HFFc6 (cell line): Measurements from ENCODE around the gene NLRP3. TPM values are rescaled to one million over a fixed set of nuclear protein-coding genes. Genes with fewer than 3 reads are reported as not detected.

Experiments used
- DNase-seq: peaks from one replicate; pipeline ENCODE4 v3.0.0-alpha.2; 2018
- H3K27ac Mint-ChIP-seq: 2 replicates; pipeline ENCODE4 v1.8.0; 2020; ENCODE audit warnings: mild to moderate bottlenecking, mixed read lengths
- H3K27me3 Mint-ChIP-seq: 2 replicates; pipeline ENCODE4 v1.8.0; 2021; ENCODE audit warnings: mild to moderate bottlenecking, moderate library complexity, mixed read lengths; ENCODE audit not compliant: insufficient read depth
- H3K36me3 Mint-ChIP-seq: 2 replicates; pipeline ENCODE4 v1.8.0; 2021; ENCODE audit warnings: low read depth, mixed read lengths
- H3K4me1 Mint-ChIP-seq: 2 replicates; pipeline ENCODE4 v1.8.0; 2020; ENCODE audit warnings: low read depth, mixed read lengths
- H3K4me3 Mint-ChIP-seq: 2 replicates; pipeline ENCODE4 v1.8.0; 2020; ENCODE audit warnings: mild to moderate bottlenecking, moderate library complexity, mixed read lengths
- H3K9me3 Mint-ChIP-seq: 2 replicates; pipeline ENCODE4 v1.8.0; 2020; ENCODE audit warnings: mild to moderate bottlenecking, mixed read lengths
- total RNA-seq, 6 experiments: library from RNA; stranded (reverse); fragmentation: NEBNext Ultra II Directional; extraction: Animal tissue kit (Norgen Biotek cat#: 25700); gene quantifications; 2 replicates in 1 of 6; 3 replicates in 5 of 6; pipeline ENCODE4 v1.2.3, GENCODE V29; 2021
- TF ChIP-seq, protein P1 (sequence below): fragments of 200-600 bp; sonication (generic); IDR thresholded peaks from 2 replicates; pipeline ENCODE4 v1.5.0; 2021; ENCODE audit warnings: antibody characterized with exemption, mild to moderate bottlenecking

The NLRP3 gene
- total RNA-seq, 6 experiments from 2014 or later: 0.33 to 5.2 (median 4.3) TPM

GRCh38 chr1:247448107-247448791 lies 32.3 kb downstream of the NLRP3 start:
- peak overlapping the region; percentile 81 for H3K27ac Mint-ChIP-seq
- H3K27me3 Mint-ChIP-seq: no peaks in the 10 kb centered on the region; the same call in 1 of the 2 replicates
- peak; percentile 23 for DNase-seq
- H3K4me1 Mint-ChIP-seq: peaks cover 69% of the 10 kb centered on the region; the same call in 1 of the 2 replicates
- H3K36me3 Mint-ChIP-seq: peaks cover 22% of the 10 kb centered on the region; the same call in 1 of the 2 replicates
- H3K9me3 Mint-ChIP-seq: no peaks in the 10 kb centered on the region; the same call in 1 of the 2 replicates
- TF ChIP-seq, protein P1, sequence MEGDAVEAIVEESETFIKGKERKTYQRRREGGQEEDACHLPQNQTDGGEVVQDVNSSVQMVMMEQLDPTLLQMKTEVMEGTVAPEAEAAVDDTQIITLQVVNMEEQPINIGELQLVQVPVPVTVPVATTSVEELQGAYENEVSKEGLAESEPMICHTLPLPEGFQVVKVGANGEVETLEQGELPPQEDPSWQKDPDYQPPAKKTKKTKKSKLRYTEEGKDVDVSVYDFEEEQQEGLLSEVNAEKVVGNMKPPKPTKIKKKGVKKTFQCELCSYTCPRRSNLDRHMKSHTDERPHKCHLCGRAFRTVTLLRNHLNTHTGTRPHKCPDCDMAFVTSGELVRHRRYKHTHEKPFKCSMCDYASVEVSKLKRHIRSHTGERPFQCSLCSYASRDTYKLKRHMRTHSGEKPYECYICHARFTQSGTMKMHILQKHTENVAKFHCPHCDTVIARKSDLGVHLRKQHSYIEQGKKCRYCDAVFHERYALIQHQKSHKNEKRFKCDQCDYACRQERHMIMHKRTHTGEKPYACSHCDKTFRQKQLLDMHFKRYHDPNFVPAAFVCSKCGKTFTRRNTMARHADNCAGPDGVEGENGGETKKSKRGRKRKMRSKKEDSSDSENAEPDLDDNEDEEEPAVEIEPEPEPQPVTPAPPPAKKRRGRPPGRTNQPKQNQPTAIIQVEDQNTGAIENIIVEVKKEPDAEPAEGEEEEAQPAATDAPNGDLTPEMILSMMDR: no peak
- H3K4me3 Mint-ChIP-seq: peak overlapping the region; percentile 84

DNA sequence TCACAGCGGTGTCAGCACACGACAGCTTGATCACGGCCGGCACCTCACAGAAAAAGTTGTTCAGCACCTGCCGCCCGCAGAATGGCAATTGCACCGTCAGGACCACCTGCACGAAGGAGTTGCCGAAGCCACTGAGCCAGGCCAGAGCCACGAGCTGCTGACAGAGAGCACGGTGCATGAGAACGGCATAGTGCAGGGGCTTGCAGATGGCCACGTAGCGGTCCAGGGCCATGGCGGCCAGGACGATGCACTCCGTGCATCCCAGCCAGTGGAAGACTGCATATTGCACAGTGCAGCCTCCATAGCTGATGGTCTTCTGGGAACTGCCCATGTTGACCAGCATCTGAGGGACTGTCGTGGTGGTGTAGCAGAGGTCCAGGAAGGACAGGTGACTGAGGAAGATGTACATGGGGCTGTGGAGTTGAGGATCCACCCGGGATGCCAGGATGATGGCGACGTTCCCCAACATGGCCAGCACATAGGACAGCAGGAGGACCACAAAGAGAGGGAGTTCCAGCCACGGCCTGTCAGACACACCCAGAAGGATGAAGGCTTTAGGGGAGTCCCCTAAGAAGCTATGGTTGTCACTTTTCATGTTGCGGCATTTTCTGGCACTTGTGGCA lies 35.5 kb downstream of the NLRP3 start:
- TF ChIP-seq, protein P1: no peak
- H3K9me3 Mint-ChIP-seq: no peaks in the 10 kb centered on the region
- peaks cover 7% of the 10 kb centered on the region; the same call in 1 of the 2 replicates for H3K36me3 Mint-ChIP-seq
- H3K27ac Mint-ChIP-seq: no peak overlapping the region
- no peak overlapping the region for H3K4me3 Mint-ChIP-seq
- peaks cover 60% of the 10 kb centered on the region; the same call in 1 of the 2 replicates for H3K4me1 Mint-ChIP-seq
- H3K27me3 Mint-ChIP-seq: peaks cover 5% of the 10 kb centered on the region
- DNase-seq: no peak

- Mint-ChIP-seq H3K9me3 (no peaks in the 10 kb centered on the region), H3K4me1 (peaks cover 60% of the 10 kb centered on the region; the same call in 1 of the 2 replicates), H3K36me3 (0 out of 2 replicates have a peak, but pooled peaks cover under 1% of the 10 kb centered on the region), H3K27me3 (peaks cover 5% of the 10 kb centered on the region), H3K27ac (no peak overlapping the region), H3K4me3 (no peak overlapping the region)
- no peak for DNase-seq
- TF ChIP-seq, protein P1: no peak
These were observed 36.6 kb downstream of the NLRP3 start for GRCh38 chr1:247452447-247453039.

DNA sequence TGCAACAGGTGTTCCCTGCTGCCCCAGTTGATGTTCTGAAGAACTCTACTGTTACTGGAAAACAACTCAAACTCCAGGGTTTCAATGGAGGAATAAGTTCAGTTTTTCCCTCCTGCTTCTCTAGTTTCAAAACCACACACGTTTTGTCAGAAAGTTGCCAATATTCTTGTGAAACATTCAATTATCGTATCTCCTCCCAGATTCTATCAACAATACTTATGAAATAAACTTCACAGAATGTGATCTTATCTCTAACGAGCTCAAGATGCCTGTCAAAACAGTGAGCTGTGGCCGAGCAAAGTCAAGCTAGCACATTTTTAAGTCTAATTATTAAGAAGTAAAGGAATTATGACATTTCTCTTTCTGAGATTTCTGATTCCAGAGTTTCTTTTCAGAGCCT lies 37.3 kb downstream of the NLRP3 start:
- H3K9me3 Mint-ChIP-seq: no peaks in the 10 kb centered on the region

GRCh38 chr1:247453997-247454396 lies 38.0 kb downstream of the NLRP3 start:
- Mint-ChIP-seq H3K9me3 (no peaks in the 10 kb centered on the region; the same call in 1 of the 2 replicates), H3K4me3 (no peak overlapping the region), H3K36me3 (no peaks in the 10 kb centered on the region), H3K27ac (no peak overlapping the region), H3K4me1 (peaks cover 55% of the 10 kb centered on the region; the same call in 1 of the 2 replicates), H3K27me3 (peaks cover 5% of the 10 kb centered on the region)
- no peak for DNase-seq
- TF ChIP-seq, protein P1: no peak

More for the DNA sequence above, 37.3 kb downstream of the NLRP3 start:
- TF ChIP-seq, protein P1: no peak
- Mint-ChIP-seq H3K27me3 (peaks cover 5% of the 10 kb centered on the region), H3K4me1 (peaks cover 58% of the 10 kb centered on the region; the same call in 1 of the 2 replicates), H3K4me3 (no peak overlapping the region), H3K36me3 (no peaks in the 10 kb centered on the region), H3K27ac (no peak overlapping the region)
- no peak for DNase-seq
